A549 (cell line): ENCODE data around the gene SSBP2. TPM values are rescaled to one million over a fixed set of nuclear protein-coding genes. Genes with fewer than 3 reads are reported as not detected.

Experiments used
- ATAC-seq, 2 experiments: fragments of 200-7000 bp in 1 of 2; fragments of >200 bp in 1 of 2; cut with Nextera tagmentation in 1 of 2; cut with Tn5 transposase in 1 of 2; 3 replicates each; pipeline versions ENCODE4 v1.8.0 to v1.9.1; 2018 to 2020; ENCODE audit warnings: mild to moderate bottlenecking in 1 of 2, moderate library complexity in 1 of 2
- CTCF ChIA-PET: fragments of 300-600 bp; sonication (Branson Sonifier 250); formaldehyde crosslinking; extraction: SDS; loops from one replicate; lab custom pipeline; 2021; ENCODE audit warnings: antibody characterized with exemption, inconsistent platforms; lab: Yijun Ruan, JAX
- POLR2A ChIA-PET: fragments of 350-600 bp; formaldehyde crosslinking; extraction: SDS; loops from one replicate; lab custom pipeline; 2021; ENCODE audit warnings: antibody characterized with exemption, inconsistent platforms; lab: Yijun Ruan, JAX
- DNase-seq, 2 experiments: peaks; one replicate each; pipeline versions ENCODE4 v3.0.0 to v3.0.0-alpha.2; 2011 to 2016; ENCODE audit warnings: low read depth in 1 of 2, low spot score in 1 of 2
- FAIRE-seq: peaks from 2 replicates; lab custom pipeline; 2011; peaks lifted over from hg19 to GRCh38; lab: Jason Lieb, UNC
- H3K27ac ChIP-seq, 2 experiments: fragments of >200 bp; sonication (Bioruptor Twin); formaldehyde crosslinking; 3 replicates each; pipeline ENCODE4 v1.5.1; 2016 to 2017
- H3K4me1 ChIP-seq: fragments of >200 bp; sonication (Bioruptor Twin); formaldehyde crosslinking; 3 replicates; pipeline ENCODE4 v1.6.1; 2016
- H3K4me2 ChIP-seq: fragments of >200 bp; sonication (Bioruptor Twin); formaldehyde crosslinking; 3 replicates; pipeline ENCODE4 v1.6.1; 2016
- H3K4me3 ChIP-seq: fragments of >200 bp; sonication (Bioruptor Twin); formaldehyde crosslinking; 3 replicates; pipeline ENCODE4 v1.5.1; 2016
- H3K9me3 ChIP-seq: fragments of >200 bp; sonication (Bioruptor Twin); formaldehyde crosslinking; 3 replicates; pipeline ENCODE4 v1.6.1; 2016
- BCL3 ChIP-seq: fragments of >200 bp; sonication (Bioruptor Twin); formaldehyde crosslinking; IDR thresholded peaks from 3 replicates; pipeline ENCODE4 v1.6.1; 2016
- CEBPB ChIP-seq, 2 experiments: fragments of >200 bp in 1 of 2; sonication (Bioruptor Twin) in 1 of 2; formaldehyde crosslinking in 1 of 2; IDR thresholded peaks; 2 replicates each; pipeline ENCODE4 v1.6.1; 2012 to 2016
- CHD2 ChIP-seq: fragments of 150-350 bp; IDR thresholded peaks from 2 replicates; pipeline ENCODE4 v1.6.1; 2014; ENCODE audit warnings: low read length; ENCODE audit not compliant: partially characterized antibody
- CTCF ChIP-seq: fragments of >200 bp; sonication (Bioruptor Twin); formaldehyde crosslinking; IDR thresholded peaks from 3 replicates; pipeline ENCODE4 v1.5.1; 2016
- EHMT2 ChIP-seq: fragments of 200-600 bp; sonication (generic); IDR thresholded peaks from 2 replicates; pipeline ENCODE4 v1.6.1; 2016; ENCODE audit warnings: antibody characterized with exemption, low read depth, mild to moderate bottlenecking, moderate library complexity
- FOSB ChIP-seq: fragments of 250-450 bp; sonication (Bioruptor Pico); IDR thresholded peaks from 2 replicates; pipeline ENCODE4 v1.5.0; 2020; ENCODE audit warnings: mild to moderate bottlenecking, moderate library complexity
- FOSL2 ChIP-seq, 2 experiments: fragments of 450-650 bp in 1 of 2; fragments of >200 bp in 1 of 2; sonication (Bioruptor Twin) in 1 of 2; formaldehyde crosslinking; IDR thresholded peaks; 2 replicates each; pipeline versions ENCODE4 v1.5.0 to v1.6.1; 2016 to 2020; ENCODE audit warnings: mild to moderate bottlenecking in 1 of 2, moderate library complexity in 1 of 2
- FOXS1 ChIP-seq: fragments of 250-450 bp; sonication (Bioruptor Pico); IDR thresholded peaks from 2 replicates; pipeline ENCODE4 v1.5.0; 2020; ENCODE audit warnings: mild to moderate bottlenecking, moderate library complexity
- GATA3 ChIP-seq: IDR thresholded peaks from 2 replicates; pipeline ENCODE4 v1.6.1; 2012; ENCODE audit warnings: borderline replicate concordance
- HOXA7 ChIP-seq: fragments of 250-450 bp; sonication (Bioruptor Pico); IDR thresholded peaks from 2 replicates; pipeline ENCODE4 v1.5.0; 2020; ENCODE audit warnings: mild to moderate bottlenecking, moderate library complexity
- HOXB13 ChIP-seq: fragments of 250-450 bp; sonication (Bioruptor Pico); IDR thresholded peaks from 2 replicates; pipeline ENCODE4 v1.5.0; 2020; ENCODE audit warnings: low read depth, mild to moderate bottlenecking, moderate library complexity
- JUNB ChIP-seq: fragments of >200 bp; sonication (Bioruptor Twin); formaldehyde crosslinking; IDR thresholded peaks from 2 replicates; pipeline ENCODE4 v1.6.1; 2016
- MAFK ChIP-seq: fragments of 450-650 bp; IDR thresholded peaks from 2 replicates; pipeline ENCODE4 v1.6.1; 2014; ENCODE audit not compliant: partially characterized antibody
- MAX ChIP-seq: IDR thresholded peaks from 2 replicates; pipeline ENCODE4 v1.6.1; 2012
- MYC ChIP-seq: IDR thresholded peaks from 2 replicates; pipeline ENCODE4 v1.6.1; 2012; ENCODE audit warnings: mild to moderate bottlenecking, inconsistent platforms, low read length, improper control_type of control experiment, borderline replicate concordance
- NFE2L2 ChIP-seq: fragments of 150-350 bp; conservative IDR thresholded peaks from 2 replicates; pipeline ENCODE4 v1.6.1; 2014; ENCODE audit warnings: low read length
- NR3C1 ChIP-seq: fragments of >200 bp; sonication (Bioruptor Twin); formaldehyde crosslinking; IDR thresholded peaks from 3 replicates; pipeline ENCODE4 v1.6.1; 2017
- RAD21 ChIP-seq, 2 experiments: fragments of >200 bp in 1 of 2; sonication (Bioruptor Twin) in 1 of 2; formaldehyde crosslinking in 1 of 2; IDR thresholded peaks in 1 of 2; conservative IDR thresholded peaks in 1 of 2; 2 replicates in 1 of 2; 3 replicates in 1 of 2; pipeline ENCODE4 v1.6.1; 2012 to 2018; ENCODE audit warnings: inconsistent platforms in 1 of 2
- RARB ChIP-seq: fragments of 250-450 bp; sonication (Bioruptor Pico); IDR thresholded peaks from 2 replicates; pipeline ENCODE4 v1.8.0; 2021; ENCODE audit warnings: mild to moderate bottlenecking, moderate library complexity
- SMC3 ChIP-seq: fragments of >200 bp; sonication (Bioruptor Twin); formaldehyde crosslinking; IDR thresholded peaks from 3 replicates; pipeline ENCODE4 v1.6.1; 2018; ENCODE audit warnings: inconsistent platforms
- SREBF2 ChIP-seq: fragments of 450-650 bp; IDR thresholded peaks from 2 replicates; pipeline ENCODE4 v1.6.1; 2014; ENCODE audit warnings: mild to moderate bottlenecking, moderate library complexity
- USF2 ChIP-seq: fragments of 450-650 bp; IDR thresholded peaks from 2 replicates; pipeline ENCODE4 v1.6.1; 2014; ENCODE audit warnings: antibody characterized with exemption
- ZC3H11A ChIP-seq: fragments of 450-650 bp; IDR thresholded peaks from 2 replicates; pipeline ENCODE4 v1.6.1; 2014; ENCODE audit warnings: antibody characterized with exemption, mild to moderate bottlenecking
- WGBS: methylation state at CpG from one replicate; pipeline ENCODE4 v1.1.6; 2017; ENCODE audit errors: missing lambda C conversion rate; 5-methylcytosine and 5-hydroxymethylcytosine counted together
- polyA plus RNA-seq, 4 experiments: library from polyadenylated mRNA; depleted of rRNA in 3 of 4; stranded (reverse); fragments of >200 nt; fragmentation: RNase III in 1 of 4; extraction: RNeasy Plus Mini Kit Qiagen cat#74134 plus additional on column Dnase treatment in 1 of 4; gene quantifications; 2 replicates in 3 of 4; 3 replicates in 1 of 4; pipeline ENCODE4 v1.2.3, GENCODE V29; 2011 to 2017
- TF ChIP-seq, protein P1 (sequence below): fragments of >200 bp; sonication (Bioruptor Twin); formaldehyde crosslinking; IDR thresholded peaks from 2 replicates; pipeline ENCODE4 v1.6.1; 2016
- TF ChIP-seq, protein P2 (sequence below): fragments of 150-350 bp; IDR thresholded peaks from 2 replicates; pipeline ENCODE4 v1.6.1; 2014; ENCODE audit warnings: low read depth, mild to moderate bottlenecking, low read length

Gene SSBP2
- polyA plus RNA-seq, 2 of the 4 experiments (the other 2 are of a cell fraction): 4.5 to 14.2 TPM

DNA sequence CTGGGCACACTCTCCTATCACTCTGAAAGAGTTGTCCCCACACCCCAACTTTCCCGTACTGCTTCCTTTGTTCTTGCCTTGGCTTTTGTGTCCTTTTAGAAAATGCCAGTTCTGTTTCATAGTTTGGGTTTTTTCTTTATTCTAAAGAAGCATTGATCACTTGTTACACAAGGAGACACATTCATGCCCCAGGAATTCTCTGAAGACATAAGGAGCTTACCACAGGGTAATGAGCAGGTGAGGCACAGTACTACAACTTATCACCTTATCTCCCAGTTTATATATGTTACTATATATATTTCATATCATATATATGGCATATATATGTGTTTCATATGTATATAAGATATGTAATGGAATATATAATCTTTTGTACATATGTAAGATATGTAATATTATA lies 6.5 kb upstream of the SSBP2 start:
- TF ChIP-seq MYC (no peak), ZC3H11A (no peak), HOXB13 (CRISPR knock-in tag) (no peak), HOXA7 (no peak), USF2 (no peak), NFE2L2 (no peak), FOSB (CRISPR knock-in tag) (no peak), RARB (no peak), MAFK (no peak), NR3C1 (no peak), CTCF (no peak), SREBF2 (no peak), FOXS1 (CRISPR knock-in tag) (no peak)
- TF ChIP-seq, protein P1, sequence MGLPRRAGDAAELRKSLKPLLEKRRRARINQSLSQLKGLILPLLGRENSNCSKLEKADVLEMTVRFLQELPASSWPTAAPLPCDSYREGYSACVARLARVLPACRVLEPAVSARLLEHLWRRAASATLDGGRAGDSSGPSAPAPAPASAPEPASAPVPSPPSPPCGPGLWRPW: no peak
- TF ChIP-seq, protein P2, sequence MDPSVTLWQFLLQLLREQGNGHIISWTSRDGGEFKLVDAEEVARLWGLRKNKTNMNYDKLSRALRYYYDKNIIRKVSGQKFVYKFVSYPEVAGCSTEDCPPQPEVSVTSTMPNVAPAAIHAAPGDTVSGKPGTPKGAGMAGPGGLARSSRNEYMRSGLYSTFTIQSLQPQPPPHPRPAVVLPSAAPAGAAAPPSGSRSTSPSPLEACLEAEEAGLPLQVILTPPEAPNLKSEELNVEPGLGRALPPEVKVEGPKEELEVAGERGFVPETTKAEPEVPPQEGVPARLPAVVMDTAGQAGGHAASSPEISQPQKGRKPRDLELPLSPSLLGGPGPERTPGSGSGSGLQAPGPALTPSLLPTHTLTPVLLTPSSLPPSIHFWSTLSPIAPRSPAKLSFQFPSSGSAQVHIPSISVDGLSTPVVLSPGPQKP: no peak
- Histone ChIP-seq H3K4me1 (peaks cover 27% of the 10 kb centered on the region), H3K9me3 (no peaks in the 10 kb centered on the region), H3K27ac (peak overlapping the region; percentile 68 to 78; a peak in 4 of 6 replicates), H3K4me3 (no peak overlapping the region), H3K4me2 (no peak overlapping the region)
- DNase-seq: no peak
- ChIA-PET CTCF (interaction anchor here (0.9 to 1.1 kb wide), 2 partner anchors 10 to 12 kb away, joined by 4 read pairs; no protein-coding TSS in a partner anchor), POLR2A (no interaction called here)
- no peak for FAIRE-seq
- ATAC-seq: no peak
- WGBS: 96% methylated on average over 1 of the region's 1 CpG

DNA sequence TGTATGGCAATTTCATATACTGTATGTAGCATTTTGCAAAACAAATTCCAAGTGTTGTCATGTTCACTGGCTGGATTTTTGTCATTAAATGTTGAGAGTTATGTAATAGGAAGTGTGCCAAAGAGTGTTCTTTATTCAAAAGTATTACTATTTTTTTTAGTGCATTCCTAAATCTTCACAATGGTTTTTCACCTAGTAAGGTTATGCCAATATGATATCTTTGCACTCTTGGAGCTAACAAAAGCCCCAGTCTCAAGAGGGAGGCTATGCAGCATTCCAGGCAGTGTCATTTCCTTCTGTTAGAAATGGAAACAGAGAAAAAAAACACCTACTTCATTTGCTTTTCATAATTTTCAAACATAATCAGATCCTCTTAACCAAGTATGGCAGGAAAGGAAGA lies 5.1 kb upstream of the SSBP2 start:
- ATAC-seq (no peak), DNase-seq (no peak), FAIRE-seq (no peak)
- Histone ChIP-seq H3K4me3 (no peak overlapping the region), H3K27ac (peak overlapping the region; percentile 68 to 78), H3K4me1 (peaks cover 30% of the 10 kb centered on the region), H3K4me2 (peak overlapping the region; percentile 60), H3K9me3 (no peaks in the 10 kb centered on the region)
- TF ChIP-seq SREBF2 (no peak), BCL3 (no peak)
- ChIA-PET POLR2A (interaction anchor here (1.2 to 2.1 kb wide), 2 partner anchors 13 to 95 kb away, joined by 3 to 24 read pairs; no protein-coding TSS in a partner anchor), CTCF (interaction anchor here (1.3 to 2.3 kb wide), 2 partner anchors 409 to 470 kb away, joined by 3 to 9 read pairs; no protein-coding TSS in a partner anchor)

GRCh38 chr5:81755320-81755719 lies 4.4 kb upstream of the SSBP2 start:
- H3K27ac ChIP-seq: peak overlapping the region; percentile 68 to 78
- WGBS: 0% methylated on average over 2 of the region's 2 CpGs
- ATAC-seq (peak; percentile 24 to 57; a peak in 4 of 6 replicates), FAIRE-seq (peak; percentile 56), DNase-seq (peak; percentile 80 to 85)
- TF ChIP-seq RAD21 (conservative IDR thresholded peaks at IDR 0.05 in 1 of 2, IDR thresholded peaks at IDR 0.05 in 1 of 2) (peak in 1 of 2 experiments; percentile 18; a peak in 3 of 5 replicates), FOSL2 (IDR thresholded peaks at IDR 0.05) (peak; percentile 48), FOSL2 (CRISPR knock-in tag; IDR thresholded peaks at IDR 0.05) (peak; percentile 83), CEBPB (IDR thresholded peaks at IDR 0.05) (peak in 1 of 2 experiments; percentile 69; a peak in 2 of 4 replicates), EHMT2 (no peak), MAX (peak; percentile 70), RARB (no peak), NFE2L2 (no peak), GATA3 (0 out of 2 replicates have a peak, but pooled peaks have one; percentile 22), CHD2 (no peak), SMC3 (peak; percentile 11; the same call in 1 of the 3 replicates), JUNB (0 out of 2 replicates have a peak, but pooled peaks have one; percentile 21)
- no peak overlapping the region for H3K4me3 ChIP-seq
- peaks cover 30% of the 10 kb centered on the region for H3K4me1 ChIP-seq
- POLR2A ChIA-PET: interaction anchor here (1.2 to 2.1 kb wide), 2 partner anchors 14 to 96 kb away, joined by 3 to 24 read pairs; no protein-coding TSS in a partner anchor
- H3K4me2 ChIP-seq: peak overlapping the region; percentile 60
- no peaks in the 10 kb centered on the region for H3K9me3 ChIP-seq
- CTCF ChIA-PET: interaction anchor here (1.1 to 2.3 kb wide), 7 partner anchors 8 to 470 kb away, joined by 3 to 9 read pairs (median 4); no protein-coding TSS in a partner anchor
